G401.6 (cell line): ENCODE measurements around the gene TMX3.

Experiments
- FAIRE-seq: peaks from 2 replicates; lab custom pipeline; 2012; peaks lifted over from hg19 to GRCh38; lab: Jason Lieb, UNC

The TMX3 gene

DNA sequence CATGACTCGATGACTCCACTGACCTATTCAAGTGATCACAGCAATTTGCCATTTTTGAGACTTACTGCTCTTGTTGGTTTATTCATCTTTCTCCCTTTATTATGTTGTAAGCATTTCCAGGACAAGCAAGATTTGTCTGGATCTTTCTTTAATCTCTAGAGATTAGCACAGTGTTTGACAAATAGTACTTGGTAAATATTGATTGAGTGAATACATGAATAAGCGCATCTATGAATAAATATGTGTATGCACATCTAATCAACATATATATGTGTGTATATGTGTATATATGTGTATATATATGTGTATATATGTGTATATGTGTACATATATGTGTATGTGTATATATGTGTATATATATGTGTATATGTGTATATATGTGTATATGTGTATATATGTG is 7.3 kb downstream of the TMX3 start:
- FAIRE-seq = no peak

DNA sequence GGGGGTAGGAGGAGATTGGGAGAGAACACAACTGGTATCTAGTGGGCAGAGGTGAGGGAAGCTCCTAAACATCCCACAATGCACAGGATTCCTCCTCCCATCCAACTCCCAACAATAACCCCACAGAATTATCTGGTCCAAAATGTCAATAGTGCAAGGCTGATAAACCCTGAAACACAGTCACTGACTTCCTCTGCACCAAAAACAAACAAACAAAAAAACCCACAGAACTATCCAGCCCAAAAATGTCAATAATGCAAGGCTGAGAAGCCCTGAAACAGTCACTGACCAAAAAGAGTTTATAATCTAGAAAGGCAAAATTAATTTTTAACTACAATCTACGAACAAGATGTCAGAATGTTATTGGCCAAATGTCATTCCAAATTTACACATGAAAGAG is 9.8 kb downstream of the TMX3 start:
- no peak for FAIRE-seq

GRCh38 chr18:68703326-68703725 is 11.6 kb downstream of the TMX3 start:
- FAIRE-seq = no peak

DNA sequence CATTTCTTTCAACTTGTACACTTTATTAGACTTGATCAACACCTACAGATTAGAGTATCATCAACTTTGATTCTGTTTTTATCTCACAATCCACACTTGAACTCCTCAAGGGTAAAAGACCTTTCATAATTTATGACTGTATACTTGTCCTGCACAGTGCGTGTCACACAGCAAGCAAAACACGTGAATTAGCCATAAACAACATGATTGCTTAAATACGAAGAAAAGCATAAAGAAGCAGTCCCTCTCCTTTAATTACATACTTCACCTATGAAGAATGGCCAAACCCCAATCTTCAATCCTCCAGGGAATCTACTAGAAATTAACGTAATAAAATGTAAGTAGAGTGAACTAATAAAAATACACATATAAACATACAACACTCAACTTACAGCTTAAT is 13.6 kb downstream of the TMX3 start:
- FAIRE-seq = no peak

- FAIRE-seq = no peak
These were observed 15.9 kb downstream of the TMX3 start for GRCh38 chr18:68699043-68699442.

GRCh38 chr18:68696937-68697336 is 18.0 kb downstream of the TMX3 start:
- peak; percentile 78 for FAIRE-seq

DNA sequence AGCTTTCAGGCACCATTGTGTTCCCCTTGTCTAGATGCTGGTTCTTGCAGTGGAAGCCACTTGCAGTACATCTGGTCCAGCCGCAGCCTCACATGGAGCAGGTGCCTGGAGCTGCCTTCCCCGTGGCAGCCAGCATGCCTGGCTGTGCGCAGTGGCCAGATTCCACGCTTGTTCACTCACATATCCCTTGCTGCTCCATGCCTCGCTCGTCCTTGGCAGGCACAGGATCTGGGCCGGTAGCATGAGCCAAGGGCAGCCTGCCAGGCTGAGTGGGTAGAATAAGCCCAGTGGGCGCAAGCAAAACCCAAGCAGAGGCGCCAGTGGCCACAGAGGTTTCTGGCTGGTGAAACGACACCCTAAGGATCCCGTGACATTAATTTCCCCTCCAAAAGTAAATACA is 20.6 kb downstream of the TMX3 start:
- no peak for FAIRE-seq

- FAIRE-seq = no peak
These were observed 21.7 kb downstream of the TMX3 start for GRCh38 chr18:68693091-68693815.

GRCh38 chr18:68679528-68679927 is 35.4 kb downstream of the TMX3 start:
- FAIRE-seq = no peak

DNA sequence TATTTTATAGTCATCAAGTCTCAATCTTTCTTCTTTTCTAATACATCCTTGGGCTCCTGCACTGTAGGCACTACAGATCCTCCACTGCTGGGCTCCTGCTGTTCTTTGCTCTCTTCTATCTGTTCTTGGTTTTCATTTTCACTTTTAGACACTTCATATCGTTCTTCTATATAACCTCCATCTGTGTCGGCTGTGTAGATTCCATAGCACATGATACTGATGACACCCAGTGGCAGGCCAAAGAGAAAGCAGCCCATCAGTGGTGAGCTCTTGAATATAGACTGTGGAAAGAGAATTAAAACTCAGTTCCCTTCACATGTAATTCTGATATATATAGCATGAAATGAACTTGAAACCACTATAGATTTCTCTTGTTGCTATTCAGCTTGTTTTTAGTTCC is 38.0 kb downstream of the TMX3 start:
- FAIRE-seq = no peak

- no peak for FAIRE-seq
These were observed 47.8 kb downstream of the TMX3 start for GRCh38 chr18:68667121-68667520.

DNA sequence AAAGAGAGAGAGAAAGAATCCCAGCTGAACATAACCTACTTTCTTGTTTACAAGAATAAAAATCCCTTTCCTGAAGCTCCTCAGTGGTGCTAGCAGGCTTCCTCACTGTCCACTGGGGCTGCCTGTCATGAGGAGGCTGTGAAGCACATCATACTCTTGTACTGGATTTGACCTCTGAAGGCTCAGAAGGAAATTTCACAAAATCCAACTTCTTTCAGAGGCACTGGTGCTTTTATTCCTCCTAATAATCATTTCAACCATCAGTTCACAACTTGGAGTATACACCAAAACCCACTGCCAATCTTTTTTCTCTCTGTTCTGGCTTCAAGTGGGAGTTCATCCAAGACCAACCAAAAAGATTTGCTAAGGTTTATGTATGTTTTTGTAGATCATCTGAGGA is 48.5 kb downstream of the TMX3 start:
- no peak for FAIRE-seq

DNA sequence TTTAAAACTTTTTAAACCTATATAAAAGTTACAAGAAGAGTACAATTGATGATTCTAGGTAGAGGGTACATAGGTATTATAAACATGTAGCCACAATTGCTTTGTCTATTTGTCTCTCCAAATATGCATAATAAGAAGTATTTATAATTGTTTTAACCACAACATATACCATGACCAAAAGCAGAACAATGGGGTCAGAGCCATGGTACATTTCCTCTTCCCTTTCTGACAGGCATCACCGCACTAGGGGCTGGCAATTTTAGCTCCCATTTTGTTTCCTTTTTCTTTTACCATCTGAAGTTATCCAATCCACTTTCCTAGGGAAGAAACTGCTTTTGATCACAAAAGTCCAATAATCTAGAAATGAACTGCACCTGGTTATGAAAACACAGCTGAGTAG is 49.3 kb downstream of the TMX3 start:
- no peak for FAIRE-seq

- FAIRE-seq = no peak
These were observed 52.2 kb downstream of the TMX3 start for GRCh38 chr18:68662754-68663153.

DNA sequence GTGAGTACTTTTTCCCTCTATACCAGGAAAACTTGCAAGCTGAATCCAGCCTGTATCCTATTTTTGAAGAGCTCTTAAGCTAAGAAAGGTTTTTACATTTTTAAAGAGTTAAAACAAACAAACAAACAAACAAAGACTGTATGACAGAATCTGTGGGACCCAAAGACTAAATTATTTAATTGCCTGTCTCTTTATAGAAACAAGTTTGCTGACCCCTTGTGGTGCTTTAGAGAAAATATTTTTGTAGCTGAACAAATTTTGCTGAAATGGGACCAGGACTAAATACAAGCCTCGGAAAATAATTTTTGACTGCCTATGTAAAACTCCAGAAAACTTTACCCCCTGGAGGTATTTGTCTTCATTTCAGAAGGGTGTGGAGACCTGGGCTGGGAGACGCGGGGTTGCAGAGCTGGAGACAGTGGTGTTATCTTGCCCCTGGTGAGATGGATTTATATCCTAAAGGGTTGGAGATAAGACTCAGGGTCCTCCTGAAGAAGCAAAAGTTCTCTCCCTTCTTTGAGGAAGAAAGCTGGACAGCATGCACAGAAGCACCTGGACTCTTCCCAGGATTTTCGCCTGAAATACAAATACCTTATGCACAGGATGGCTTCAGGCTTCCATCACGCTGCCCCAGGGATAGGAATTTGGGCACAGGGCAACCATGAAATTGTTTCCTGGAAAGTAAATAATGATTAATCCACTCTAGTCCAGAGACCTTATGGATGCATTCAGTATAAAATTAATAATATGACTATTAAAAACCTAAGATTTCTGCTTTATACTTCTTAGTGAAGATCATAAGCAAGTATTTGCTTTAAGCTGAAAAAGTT is 54.3 kb downstream of the TMX3 start:
- peak; percentile 82 for FAIRE-seq

DNA sequence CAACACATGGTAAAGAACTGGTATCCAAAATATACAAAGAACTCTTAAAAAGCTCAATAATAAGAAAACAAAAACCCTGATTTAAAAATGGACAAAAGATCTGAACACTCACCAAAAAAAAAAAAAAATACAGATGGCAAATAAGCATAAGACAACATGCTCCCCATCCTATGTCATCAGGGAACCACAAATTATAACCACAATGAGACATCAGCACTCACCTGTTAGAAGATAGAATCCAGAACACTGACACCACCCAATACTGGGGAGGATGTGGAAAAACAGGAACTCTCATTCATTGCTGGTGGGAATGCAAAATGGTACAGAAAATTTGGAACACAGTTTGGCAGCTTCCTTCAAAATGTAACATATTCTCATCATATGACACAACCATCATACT is 66.7 kb downstream of the TMX3 start:
- FAIRE-seq = no peak

DNA sequence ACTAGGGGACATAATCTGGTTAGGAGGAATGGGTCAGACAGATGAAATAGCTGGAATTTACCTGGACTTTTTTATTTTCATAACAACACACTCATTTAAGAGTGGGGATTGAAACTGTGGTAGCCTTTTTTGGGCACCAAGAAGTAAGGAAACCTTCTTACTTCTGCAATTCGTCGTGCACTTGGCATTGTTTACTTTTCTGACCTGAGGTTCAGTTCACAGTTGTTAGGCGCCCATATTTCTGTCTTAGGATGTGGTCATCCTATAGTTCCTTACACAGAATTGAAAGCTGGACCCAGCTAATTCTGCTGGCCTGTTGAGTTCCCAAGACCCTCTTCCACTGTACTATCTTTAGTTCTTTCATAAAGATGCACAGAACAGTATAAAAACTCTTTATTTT is 72.9 kb downstream of the TMX3 start:
- no peak for FAIRE-seq

DNA sequence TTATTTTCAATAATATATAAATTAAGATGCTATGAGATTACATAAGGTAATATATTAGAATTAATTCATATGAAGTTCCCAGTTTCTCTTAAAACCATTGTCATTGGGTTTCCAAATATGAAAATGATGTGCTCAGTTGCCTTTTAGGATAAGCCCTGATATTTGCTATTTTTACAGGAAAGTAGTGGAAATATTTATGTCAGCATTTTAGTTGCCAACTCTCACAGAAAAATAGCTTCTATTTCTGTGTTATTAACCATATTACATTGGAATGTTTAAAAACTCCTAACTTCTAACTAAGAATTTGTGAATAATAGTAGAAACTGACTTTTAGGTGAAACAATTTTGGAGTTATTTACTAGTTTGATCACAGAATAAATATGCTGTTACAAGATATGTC is 74.0 kb downstream of the TMX3 start:
- no peak for FAIRE-seq

DNA sequence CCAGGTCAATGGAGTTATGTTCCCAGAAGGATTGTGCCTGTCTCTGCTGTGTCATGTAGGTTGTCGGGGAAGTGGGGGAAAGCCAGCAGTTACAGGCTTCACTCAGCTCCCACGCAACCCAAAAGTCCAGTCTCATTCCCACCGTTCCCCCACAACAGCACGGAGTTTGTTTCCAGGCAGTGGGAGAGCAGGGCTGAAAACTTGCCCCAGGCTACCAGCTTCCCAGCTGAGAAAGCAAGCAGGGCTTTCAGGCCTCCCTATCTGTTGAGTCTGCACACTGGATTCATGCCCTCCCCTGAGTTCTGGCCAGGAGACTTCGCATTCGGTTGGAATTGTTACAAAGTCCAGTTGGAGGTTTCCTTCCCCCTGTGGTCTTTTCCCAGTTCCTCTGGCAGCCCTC is 76.3 kb downstream of the TMX3 start:
- no peak for FAIRE-seq

DNA sequence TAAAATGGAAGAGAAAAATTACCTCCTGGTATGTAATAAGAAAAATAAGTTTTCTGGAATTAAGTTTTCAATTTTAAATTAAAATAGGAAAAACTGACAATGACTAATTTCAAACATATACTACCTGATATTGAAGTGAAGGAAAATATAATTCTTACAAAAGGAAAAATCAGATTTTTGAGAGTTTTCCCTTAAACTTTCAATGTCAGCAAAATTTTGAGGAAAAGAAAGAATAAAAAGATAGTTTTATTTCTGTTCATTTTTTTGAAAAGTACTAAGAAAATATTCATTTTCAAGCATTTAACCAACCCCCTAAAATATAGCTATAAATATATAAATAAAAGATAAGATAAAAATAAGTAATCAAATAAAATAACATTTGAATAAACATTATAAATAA is 87.1 kb downstream of the TMX3 start:
- peak; percentile 94 for FAIRE-seq
